ENCODE measurements around the gene IDH3G. TPM values are rescaled to one million over a fixed set of nuclear protein-coding genes. Genes with fewer than 3 reads are reported as not detected.

Gene IDH3G
- total RNA-seq, 5 donors from 2014 or later (not counting 1 experiment from before 2014, with no cell fraction given), result 47.7 to 54.6 (median 51.8) TPM

DNA sequence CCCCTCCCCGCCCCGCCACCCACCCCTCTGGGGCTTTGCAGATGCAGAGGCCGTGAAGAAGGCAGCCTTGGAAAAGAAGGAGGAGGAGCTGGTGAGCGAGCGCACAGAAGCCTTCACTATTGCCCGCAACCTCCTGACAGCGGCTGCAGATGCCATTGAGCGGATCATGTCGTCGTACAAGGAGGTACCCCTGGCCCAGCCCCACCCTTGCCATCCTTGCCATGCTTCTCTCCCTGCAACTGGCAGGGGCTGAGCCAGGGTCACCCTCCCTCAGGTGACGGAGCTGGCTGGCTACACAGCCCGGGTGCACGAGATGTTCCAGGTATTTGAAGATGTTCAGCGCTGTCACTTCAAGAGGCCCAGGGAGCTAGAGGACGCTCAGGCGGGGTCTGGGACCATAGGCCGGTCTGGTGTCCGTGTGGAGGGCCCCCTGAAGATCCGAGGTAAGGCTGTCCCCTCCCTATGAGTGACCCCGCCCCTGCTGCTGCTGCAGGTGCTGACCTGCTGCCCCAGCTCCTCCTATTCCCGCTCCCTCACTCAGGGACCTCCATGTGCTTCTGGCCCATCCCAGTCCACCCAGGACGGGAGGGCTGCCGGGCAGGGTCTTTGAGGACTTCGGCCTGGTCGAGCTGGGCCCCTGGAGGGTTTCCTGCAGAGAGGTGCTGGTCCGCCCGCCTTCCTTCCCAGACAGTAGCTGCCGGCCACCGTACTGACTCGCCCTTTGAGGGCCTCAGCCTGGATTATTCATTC, 57.9 kb downstream of the IDH3G start:
- Histone ChIP-seq H3K4me1 (ENCODE audit: control insufficient read depth in 1 of 2, extremely low read depth in 1 of 2, insufficient read depth in 2 of 2, low read length in 2 of 2) (peaks cover 2 to 31% of the 10 kb centered on the region in 2 experiments), H3K4me3 (ENCODE audit: control insufficient read depth in 1 of 2, extremely low read depth in 1 of 2, low read length in 1 of 2) (no peak overlapping the region), H3K9me3 (no peaks in the 10 kb centered on the region), H3K27me3 (replicated peaks in 1 of 2; ENCODE audit: control insufficient read depth in 2 of 2, extremely low read depth in 1 of 2, insufficient read depth in 2 of 2, low read length in 1 of 2) (no peaks in the 10 kb centered on the region), H3K36me3 (ENCODE audit: control insufficient read depth in 2 of 2, extremely low read depth in 1 of 2, insufficient read depth in 1 of 2, low read length in 1 of 2) (peaks cover 2 to 6% of the 10 kb centered on the region in 2 donors), H3K27ac (ENCODE audit: low read length) (no peak overlapping the region)
- CTCF ChIA-PET, result no interaction called here
- no peak overlapping the region for H3K4me3 Mint-ChIP-seq
- H3K4me1 Mint-ChIP-seq, result peaks cover 21 to 38% (median 26%) of the 10 kb centered on the region in 3 donors
- H3K36me3 Mint-ChIP-seq, result peaks cover 21% of the 10 kb centered on the region
- H3K9me3 Mint-ChIP-seq, result peaks cover 5 to 6% (median 5%) of the 10 kb centered on the region in 3 donors
- 97% methylated on average over 14 of the region's 30 CpGs for WGBS (ENCODE audit: insufficient coverage)
- POLR2A ChIA-PET, result no interaction called here
- DNase-seq, result no peak
- no peak for ATAC-seq (replicated peaks in 1 of 4)
- no peak overlapping the region for H3K27ac Mint-ChIP-seq
- peaks cover 0 to 3% of the 10 kb centered on the region in 2 donors for H3K27me3 Mint-ChIP-seq

Other genes starting within 250 kb of the IDH3G start
- gene CCNQ, start 195.2 kb downstream of the IDH3G start, total RNA-seq, result 10 to 100 TPM; 12.5 to 29.8 (median 25.5) TPM
- gene DUSP9, start 147.2 kb downstream of the IDH3G start, total RNA-seq, result under 1 TPM in 2 of 5 donors, not detected in 3; 0.13 to 0.19 TPM
- 1 to 10 TPM in 1 of 5 donors, not detected in 4; 1.0 TPM for gene PNCK, start 120.6 kb downstream of the IDH3G start, total RNA-seq
- 1 to 10 TPM in 4 of 5 donors, under 1 TPM in 1; 0.89 to 2.3 (median 1.9) TPM for gene SLC6A8, start 106.4 kb downstream of the IDH3G start, total RNA-seq
- 100 to 1,000 TPM in 4 of 5 donors, 10 to 100 TPM in 1; 90.1 to 124 (median 107) TPM for gene BCAP31, start 70.0 kb downstream of the IDH3G start, total RNA-seq
- gene ABCD1, start 69.5 kb downstream of the IDH3G start, total RNA-seq, result 10 to 100 TPM in 1 of 5 donors, 1 to 10 TPM in 4; 6.9 to 10.7 (median 7.9) TPM
- under 1 TPM in 4 of 5 donors, not detected in 1; 0.28 to 0.47 (median 0.43) TPM for gene PLXNB3, start 30.1 kb downstream of the IDH3G start, total RNA-seq
- not detected for gene SRPK3, start 13.3 kb downstream of the IDH3G start, total RNA-seq
- 100 to 1,000 TPM; 179 to 221 (median 209) TPM for gene SSR4, start 293 bp upstream of the IDH3G start, total RNA-seq
- 10 to 100 TPM in 2 of 5 donors, 1 to 10 TPM in 3; 3.7 to 51.3 (median 9.0) TPM for gene PDZD4, start 36.2 kb upstream of the IDH3G start, total RNA-seq
- 1 to 10 TPM; 1.4 to 6.0 (median 4.0) TPM for gene L1CAM, start 91.8 kb upstream of the IDH3G start, total RNA-seq
- not detected for gene AVPR2, start 110.3 kb upstream of the IDH3G start, total RNA-seq
- 100 to 1,000 TPM; 420 to 485 (median 468) TPM for gene ARHGAP4, start 131.9 kb upstream of the IDH3G start, total RNA-seq
- 10 to 100 TPM; 53.3 to 98.2 (median 80.0) TPM for gene NAA10, start 140.7 kb upstream of the IDH3G start, total RNA-seq
- 10 to 100 TPM; 10.2 to 23.5 (median 19.5) TPM for gene RENBP, start 150.3 kb upstream of the IDH3G start, total RNA-seq
- gene HCFC1, start 177.4 kb upstream of the IDH3G start, total RNA-seq, result 10 to 100 TPM; 67.1 to 73.4 (median 69.2) TPM
- gene TMEM187, start 178.4 kb upstream of the IDH3G start, total RNA-seq, result 10 to 100 TPM in 3 of 5 donors, 1 to 10 TPM in 2; 4.0 to 16.9 (median 14.1) TPM
- 100 to 1,000 TPM in 1 of 5 donors, 10 to 100 TPM in 4; 66.5 to 102 (median 85.0) TPM for gene IRAK1, start 225.5 kb upstream of the IDH3G start, total RNA-seq

All from T-cell (primary cell).